ENCODE data around the gene LYRM9.

The LYRM9 gene

DNA sequence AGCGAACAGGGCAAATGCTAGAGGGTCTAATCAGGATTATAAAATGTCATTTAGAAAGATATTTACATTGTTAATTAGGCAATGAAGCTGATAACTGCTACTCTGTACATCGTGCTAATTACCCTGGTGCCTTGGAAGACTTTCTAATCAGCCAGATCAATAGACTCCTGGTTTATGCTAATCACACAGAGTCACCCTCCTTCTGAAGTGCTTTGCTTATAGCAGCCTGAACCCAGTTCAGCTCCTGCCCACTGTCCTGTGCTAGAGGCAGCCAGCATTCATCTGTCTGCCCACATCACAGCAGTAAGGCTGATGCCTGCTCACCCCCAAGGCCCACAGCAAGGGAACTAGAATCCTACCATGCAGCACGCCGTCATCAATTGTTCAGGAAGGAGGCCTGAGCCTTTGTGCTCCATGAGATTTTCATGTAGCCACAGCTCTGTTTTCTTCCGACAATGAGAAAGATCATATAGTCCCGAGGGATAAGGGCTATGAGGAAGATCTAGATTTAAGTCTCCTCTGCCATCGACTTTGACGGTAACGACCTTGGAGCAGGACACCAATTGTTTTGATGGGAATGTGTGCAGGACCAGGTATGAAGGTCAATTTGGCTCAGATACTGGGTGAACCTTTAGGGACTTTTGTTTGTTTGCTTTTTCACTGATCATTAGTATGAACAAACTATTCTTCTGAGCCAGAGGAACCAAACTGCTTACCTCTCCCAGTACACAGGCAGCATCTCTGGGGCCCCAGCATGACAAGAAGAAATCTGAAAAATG, 12.5 kb upstream of the LYRM9 start:
- DNase-seq (ENCODE audit: low read depth, low spot score): no peak
- Histone ChIP-seq H3K4me3 (ENCODE audit: insufficient read length, low read depth) (no peak overlapping the region), H3K36me3 (ENCODE audit: insufficient read depth, insufficient read length, low read length) (no peaks in the 10 kb centered on the region), H3K9me3 (ENCODE audit: insufficient read depth, low read length) (peaks cover 8% of the 10 kb centered on the region; the same call in 1 of the 2 replicates), H3K4me1 (ENCODE audit: insufficient read depth, insufficient read length) (no peaks in the 10 kb centered on the region), H3K9ac (ENCODE audit: insufficient read length, low read depth) (no peak overlapping the region), H3K27me3 (ENCODE audit: insufficient read depth, insufficient read length) (peaks cover 86% of the 10 kb centered on the region)
- TF ChIP-seq SUZ12 (IDR thresholded peaks at IDR 0.05; ENCODE audit: extremely low read depth, insufficient read depth, insufficient read length): no peak
- no peak for TF ChIP-seq ZNF274 (IDR thresholded peaks at IDR 0.05; ENCODE audit: low read depth, low read length)
- no peak for TF ChIP-seq YY1 (IDR thresholded peaks at IDR 0.05; ENCODE audit: insufficient read depth, insufficient read length)

DNA sequence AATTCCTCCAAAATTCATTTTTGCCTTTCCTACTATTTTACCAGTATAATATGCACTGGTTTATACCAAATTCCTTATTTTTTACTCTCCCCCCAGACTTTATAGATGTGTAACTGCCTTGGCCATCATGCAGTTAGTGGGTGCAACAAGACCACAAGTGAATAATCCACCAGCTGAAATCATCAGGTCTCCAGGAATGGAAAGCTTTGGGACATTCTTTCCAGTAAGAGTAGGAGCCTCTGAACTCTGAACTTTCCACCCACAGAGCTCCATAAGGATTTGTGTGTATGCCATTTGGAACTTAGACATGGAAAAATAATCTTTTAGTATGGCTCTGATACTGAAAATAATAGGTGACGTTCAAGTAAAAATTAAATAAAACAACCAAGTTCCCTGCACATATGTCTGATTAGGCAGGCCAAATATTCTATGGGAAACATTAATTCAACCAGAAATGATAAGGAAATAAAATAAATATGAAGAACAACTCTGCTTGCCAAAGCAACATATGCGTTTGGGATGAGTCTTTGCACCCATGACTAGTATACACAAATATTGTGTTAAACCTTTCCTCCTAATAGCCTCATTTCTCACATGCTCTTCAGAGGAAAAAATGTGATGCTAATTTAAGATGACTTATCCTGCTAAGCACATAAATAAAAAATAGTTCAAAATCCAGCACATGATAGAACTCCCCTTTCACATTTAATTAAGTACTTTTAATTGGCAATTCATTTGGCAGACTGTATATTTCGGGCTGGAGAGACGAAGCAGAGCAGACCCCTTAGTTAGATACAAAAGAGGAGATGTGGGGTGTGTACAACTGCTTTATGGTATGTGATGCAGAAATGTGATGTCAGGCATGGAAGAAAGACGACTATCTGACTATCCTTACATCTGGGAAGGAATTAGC, 11.6 kb upstream of the LYRM9 start:
- peaks cover 84% of the 10 kb centered on the region for H3K27me3 ChIP-seq (ENCODE audit: insufficient read depth, insufficient read length)
- DNase-seq (ENCODE audit: low read depth, low spot score): no peak
- H3K9me3 ChIP-seq (ENCODE audit: insufficient read depth, low read length): peaks cover 8% of the 10 kb centered on the region; the same call in 1 of the 2 replicates
- TF ChIP-seq YY1 (IDR thresholded peaks at IDR 0.05; ENCODE audit: insufficient read depth, insufficient read length) (no peak), ZNF274 (IDR thresholded peaks at IDR 0.05; ENCODE audit: low read depth, low read length) (no peak), SUZ12 (IDR thresholded peaks at IDR 0.05; ENCODE audit: extremely low read depth, insufficient read depth, insufficient read length) (no peak)
- no peaks in the 10 kb centered on the region for H3K36me3 ChIP-seq (ENCODE audit: insufficient read depth, insufficient read length, low read length)
- no peaks in the 10 kb centered on the region for H3K4me1 ChIP-seq (ENCODE audit: insufficient read depth, insufficient read length)
- no peak overlapping the region for H3K9ac ChIP-seq (ENCODE audit: insufficient read length, low read depth)
- no peak overlapping the region for H3K4me3 ChIP-seq (ENCODE audit: insufficient read length, low read depth)

DNA sequence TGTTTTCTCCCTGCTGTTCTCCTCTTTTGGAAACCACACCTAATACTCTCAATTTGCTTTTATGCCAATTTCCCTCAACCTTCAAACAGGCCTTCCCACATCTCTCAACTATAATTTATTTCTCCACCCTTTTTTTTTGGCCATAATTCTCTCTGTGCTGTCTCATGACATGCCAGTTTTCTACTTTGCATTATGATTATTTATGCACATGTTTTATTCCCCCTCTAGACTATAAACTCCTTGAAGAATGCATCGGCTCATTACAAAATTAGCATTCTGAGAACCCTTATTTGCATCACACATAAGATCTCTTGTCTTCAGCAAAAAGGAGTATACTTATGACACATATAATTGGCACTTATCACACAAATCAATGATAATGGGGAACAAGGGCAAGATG, 10.9 kb upstream of the LYRM9 start:
- H3K9me3 ChIP-seq (ENCODE audit: insufficient read depth, low read length): peaks cover 8% of the 10 kb centered on the region; the same call in 1 of the 2 replicates
- no peak overlapping the region for H3K9ac ChIP-seq (ENCODE audit: insufficient read length, low read depth)
- no peak for DNase-seq (ENCODE audit: low read depth, low spot score)
- TF ChIP-seq YY1 (IDR thresholded peaks at IDR 0.05; ENCODE audit: insufficient read depth, insufficient read length) (no peak), ZNF274 (IDR thresholded peaks at IDR 0.05; ENCODE audit: low read depth, low read length) (no peak), SUZ12 (IDR thresholded peaks at IDR 0.05; ENCODE audit: extremely low read depth, insufficient read depth, insufficient read length) (no peak)
- H3K27me3 ChIP-seq (ENCODE audit: insufficient read depth, insufficient read length): peaks cover 84% of the 10 kb centered on the region
- H3K4me3 ChIP-seq (ENCODE audit: insufficient read length, low read depth): no peak overlapping the region
- H3K4me1 ChIP-seq (ENCODE audit: insufficient read depth, insufficient read length): no peaks in the 10 kb centered on the region
- no peaks in the 10 kb centered on the region for H3K36me3 ChIP-seq (ENCODE audit: insufficient read depth, insufficient read length, low read length)

DNA sequence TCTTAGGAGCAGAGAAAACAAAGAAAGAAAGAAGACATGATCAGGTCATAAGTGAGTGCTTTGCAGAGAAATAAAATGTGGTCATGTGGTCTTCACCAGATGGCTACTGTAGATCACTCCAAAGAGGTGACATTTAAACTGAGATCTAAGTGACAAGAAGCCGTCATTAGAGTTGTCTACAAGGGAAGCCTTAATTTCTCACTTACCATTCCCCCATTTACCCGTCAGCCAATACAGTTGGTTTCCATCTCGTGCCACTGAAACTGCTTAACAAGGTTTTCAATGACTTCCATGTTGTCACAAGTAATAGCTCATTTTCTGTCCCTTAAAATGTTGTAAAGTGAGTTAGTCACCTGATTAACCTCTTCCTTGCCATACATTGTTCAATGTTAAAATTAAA, 6.4 kb upstream of the LYRM9 start:
- Histone ChIP-seq H3K4me1 (ENCODE audit: insufficient read depth, insufficient read length) (no peaks in the 10 kb centered on the region), H3K36me3 (ENCODE audit: insufficient read depth, insufficient read length, low read length) (no peaks in the 10 kb centered on the region), H3K4me3 (ENCODE audit: insufficient read length, low read depth) (no peak overlapping the region), H3K9me3 (ENCODE audit: insufficient read depth, low read length) (no peaks in the 10 kb centered on the region; the same call in 1 of the 2 replicates), H3K9ac (ENCODE audit: insufficient read length, low read depth) (no peak overlapping the region), H3K27me3 (ENCODE audit: insufficient read depth, insufficient read length) (peaks cover 66% of the 10 kb centered on the region)
- no peak for DNase-seq (ENCODE audit: low read depth, low spot score)
- TF ChIP-seq ZNF274 (IDR thresholded peaks at IDR 0.05; ENCODE audit: low read depth, low read length): no peak
- TF ChIP-seq SUZ12 (IDR thresholded peaks at IDR 0.05; ENCODE audit: extremely low read depth, insufficient read depth, insufficient read length): no peak
- TF ChIP-seq YY1 (IDR thresholded peaks at IDR 0.05; ENCODE audit: insufficient read depth, insufficient read length): no peak

DNA sequence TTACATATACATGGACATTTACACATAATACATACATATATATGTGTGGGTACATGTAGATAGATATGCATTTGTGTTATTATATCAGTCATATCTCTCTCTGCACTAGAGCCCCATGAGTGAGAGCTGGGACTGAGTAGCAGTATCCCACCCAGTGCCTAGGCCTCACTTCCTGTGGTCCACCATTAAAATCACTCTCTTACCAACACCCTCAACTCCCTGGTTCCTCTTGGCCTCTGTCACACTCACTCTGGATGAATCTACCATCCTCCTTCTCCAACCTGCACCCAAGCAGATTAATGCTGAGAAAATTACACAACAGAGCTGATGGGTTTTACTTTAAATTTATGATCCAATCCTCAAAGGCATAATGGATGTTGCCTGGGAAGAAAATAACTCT, 4.9 kb upstream of the LYRM9 start:
- DNase-seq (ENCODE audit: low read depth, low spot score): no peak
- no peak overlapping the region for H3K4me3 ChIP-seq (ENCODE audit: insufficient read length, low read depth)
- H3K4me1 ChIP-seq (ENCODE audit: insufficient read depth, insufficient read length): no peaks in the 10 kb centered on the region
- H3K27me3 ChIP-seq (ENCODE audit: insufficient read depth, insufficient read length): peaks cover 55% of the 10 kb centered on the region
- TF ChIP-seq SUZ12 (IDR thresholded peaks at IDR 0.05; ENCODE audit: extremely low read depth, insufficient read depth, insufficient read length): no peak
- no peak for TF ChIP-seq ZNF274 (IDR thresholded peaks at IDR 0.05; ENCODE audit: low read depth, low read length)
- no peak overlapping the region for H3K9ac ChIP-seq (ENCODE audit: insufficient read length, low read depth)
- H3K9me3 ChIP-seq (ENCODE audit: insufficient read depth, low read length): no peaks in the 10 kb centered on the region; the same call in 1 of the 2 replicates
- no peaks in the 10 kb centered on the region for H3K36me3 ChIP-seq (ENCODE audit: insufficient read depth, insufficient read length, low read length)

DNA sequence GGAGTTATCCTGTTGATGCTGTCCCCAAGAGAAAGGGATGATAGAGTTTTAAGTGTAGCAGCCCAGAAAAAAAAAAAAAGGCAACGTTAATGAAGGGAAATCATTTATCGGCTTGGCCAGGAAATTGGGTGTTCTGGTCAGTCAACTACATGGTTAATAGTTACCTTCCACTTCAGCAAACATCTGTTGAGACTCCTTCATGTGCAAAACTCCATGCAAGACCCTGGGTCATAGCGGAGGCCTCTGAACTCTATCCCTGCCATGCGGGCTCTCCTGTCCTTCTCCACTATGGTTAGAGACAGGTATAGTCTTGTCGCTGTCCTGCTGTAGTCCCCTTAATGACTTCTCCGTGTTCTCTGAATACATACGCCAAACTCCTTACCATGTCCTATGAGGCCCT, 3.5 kb upstream of the LYRM9 start:
- H3K4me1 ChIP-seq (ENCODE audit: insufficient read depth, insufficient read length): no peaks in the 10 kb centered on the region
- peaks cover 57% of the 10 kb centered on the region for H3K27me3 ChIP-seq (ENCODE audit: insufficient read depth, insufficient read length)
- no peak overlapping the region for H3K9ac ChIP-seq (ENCODE audit: insufficient read length, low read depth)
- DNase-seq (ENCODE audit: low read depth, low spot score): no peak
- H3K36me3 ChIP-seq (ENCODE audit: insufficient read depth, insufficient read length, low read length): no peaks in the 10 kb centered on the region
- H3K4me3 ChIP-seq (ENCODE audit: insufficient read length, low read depth): no peak overlapping the region
- no peak for TF ChIP-seq ZNF274 (IDR thresholded peaks at IDR 0.05; ENCODE audit: low read depth, low read length)
- no peak for TF ChIP-seq YY1 (IDR thresholded peaks at IDR 0.05; ENCODE audit: insufficient read depth, insufficient read length)
- TF ChIP-seq SUZ12 (IDR thresholded peaks at IDR 0.05; ENCODE audit: extremely low read depth, insufficient read depth, insufficient read length): no peak
- H3K9me3 ChIP-seq (ENCODE audit: insufficient read depth, low read length): no peaks in the 10 kb centered on the region
